HepG2 (cell line): ENCODE results near the gene HES2. TPM values are rescaled to one million over a fixed set of nuclear protein-coding genes. Genes with fewer than 3 reads are reported as not detected.

Experiments
- ARID5B ChIP-seq: IDR thresholded peaks from 2 replicates; pipeline ENCODE4 v1.4.0; 2020; ENCODE audit warnings: mild to moderate bottlenecking, missing genetic modification reagents
- BCL3 ChIP-seq: sonication (generic); formaldehyde crosslinking; IDR thresholded peaks from 2 replicates; pipeline ENCODE4 v1.5.1; 2020; ENCODE audit warnings: mild to moderate bottlenecking, missing genetic modification reagents, moderate library complexity
- DRAP1 ChIP-seq: IDR thresholded peaks from 2 replicates; pipeline ENCODE4 v1.6.1; 2016; ENCODE audit warnings: missing genetic modification reagents, missing compliant biosample characterization
- POLR2AphosphoS5 ChIP-seq: IDR thresholded peaks from 2 replicates; pipeline ENCODE4 v1.6.1; 2012; ENCODE audit warnings: low read depth, low read length
- PRDM10 ChIP-seq: sonication (generic); formaldehyde crosslinking; IDR thresholded peaks from 2 replicates; pipeline ENCODE4 v1.4.0; 2020; ENCODE audit warnings: low read depth, missing genetic modification reagents
- TFDP1 ChIP-seq: IDR thresholded peaks from 2 replicates; pipeline ENCODE4 v1.6.1; 2016; ENCODE audit warnings: missing compliant biosample characterization, missing genetic modification reagents, borderline replicate concordance
- TFDP2 ChIP-seq: sonication (generic); formaldehyde crosslinking; IDR thresholded peaks from 2 replicates; pipeline ENCODE4 v1.4.0; 2020; ENCODE audit warnings: missing genetic modification reagents
- THAP11 ChIP-seq: IDR thresholded peaks from 2 replicates; pipeline ENCODE4 v1.6.1; 2016; ENCODE audit warnings: missing biosample characterization, missing genetic modification reagents
- ZMAT3 ChIP-seq: sonication (generic); formaldehyde crosslinking; conservative IDR thresholded peaks from 2 replicates; pipeline ENCODE4 v1.7.0; 2021; ENCODE audit warnings: missing genetic modification reagents
- ZNF234 ChIP-seq: sonication (generic); formaldehyde crosslinking; conservative IDR thresholded peaks from 2 replicates; pipeline ENCODE4 v1.5.1; 2020; ENCODE audit warnings: mild to moderate bottlenecking, missing genetic modification reagents
- ZNF331 ChIP-seq: sonication (generic); formaldehyde crosslinking; IDR thresholded peaks from 2 replicates; pipeline ENCODE4 v1.4.0; 2020; ENCODE audit warnings: missing genetic modification reagents
- ZNF468 ChIP-seq: sonication (generic); formaldehyde crosslinking; IDR thresholded peaks from 2 replicates; pipeline ENCODE4 v1.8.0; 2022; ENCODE audit warnings: mild to moderate bottlenecking, moderate library complexity, missing genetic modification reagents
- ZNF704 ChIP-seq: sonication (generic); formaldehyde crosslinking; IDR thresholded peaks from 2 replicates; pipeline ENCODE4 v1.8.1; 2023; ENCODE audit warnings: mild to moderate bottlenecking, inconsistent platforms, moderate library complexity, missing genetic modification reagents, borderline replicate concordance
- ZNF724P ChIP-seq: sonication (generic); formaldehyde crosslinking; IDR thresholded peaks from 2 replicates; pipeline ENCODE4 v1.8.0; 2022; ENCODE audit warnings: missing genetic modification reagents, borderline replicate concordance
- polyA plus RNA-seq, 8 experiments: library from polyadenylated mRNA; depleted of rRNA in 3 of 8; stranded (reverse) in 7 of 8; unstranded in 1 of 8; fragments of >200 nt; fragmentation: Illumina TruSeq in 4 of 8; extraction: Trizol in 4 of 8; gene quantifications; 2 replicates each; pipeline versions ENCODE4 v1.2.1 to v1.2.3, GENCODE V29; 2011 to 2016; ENCODE audit warnings: low read depth in 4 of 8, missing spikeins in 1 of 8, mixed read lengths in 1 of 8; ENCODE audit not compliant: insufficient read depth in 1 of 8
- total RNA-seq, 5 experiments: library from RNA; depleted of rRNA; stranded (reverse); fragments of >200 nt; fragmentation: Illumina TruSeq; extraction: Trizol; gene quantifications; 2 replicates each; pipeline ENCODE4 v1.2.3, GENCODE V29; 2016; ENCODE audit warnings: low read depth in 1 of 5

Gene HES2
- total and polyA plus RNA-seq, 2 of the 13 experiments (the other 11 are each of a cell fraction or from before 2014, with no cell fraction given): 0.11 to 0.17 TPM

- TF ChIP-seq ZNF234 (no peak), ZNF331 (0 out of 2 replicates have a peak, but pooled peaks have one; percentile 28), ARID5B (CRISPR knock-in tag) (peak; percentile 60), ZNF468 (CRISPR knock-in tag) (no peak), TFDP2 (CRISPR knock-in tag) (no peak), POLR2AphosphoS5 (peak; percentile 69), PRDM10 (CRISPR knock-in tag) (0 out of 2 replicates have a peak, but pooled peaks have one; percentile 35), BCL3 (CRISPR knock-in tag) (0 out of 2 replicates have a peak, but pooled peaks have one; percentile 18), ZNF704 (CRISPR knock-in tag) (0 out of 2 replicates have a peak, but pooled peaks have one; percentile 23), DRAP1 (CRISPR knock-in tag) (peak; percentile 78), TFDP1 (peak; percentile 39; the same call in 1 of the 2 replicates), ZNF724P (CRISPR knock-in tag) (peak; percentile 70; the same call in 1 of the 2 replicates), THAP11 (peak; percentile 59; the same call in 1 of the 2 replicates), ZMAT3 (CRISPR knock-in tag) (peak; percentile 36; the same call in 1 of the 2 replicates)
Measured at GRCh38 chr1:6445062-6445763, 25.5 kb upstream of the HES2 start (continued).
